ENCODE data around the gene MPV17L.
"Not testable (repeated sequence)": the region's sequence is repeated elsewhere in the genome, so short reads cannot be mapped to it uniquely, and the experiment has no call there.

Gene MPV17L

GRCh38 chr16:15452246-15452855, 56.8 kb downstream of the MPV17L start:
- Histone ChIP-seq H3K36me3 (ENCODE audit: control insufficient read depth in 1 of 2, insufficient read depth in 2 of 2, low read length in 2 of 2) (no peaks in the 10 kb centered on the region), H3K9me3 (ENCODE audit: control insufficient read depth in 1 of 2, low read length in 2 of 2) (no peaks in the 10 kb centered on the region), H3K27ac (ENCODE audit: low read length) (no peak overlapping the region), H3K4me3 (ENCODE audit: low read depth in 1 of 2, low read length in 2 of 2) (no peak overlapping the region), H3K4me1 (ENCODE audit: control insufficient read depth in 1 of 2, insufficient read depth in 2 of 2, low read length in 2 of 2) (no peaks in the 10 kb centered on the region), H3K27me3 (ENCODE audit: low read depth, low read length) (no peaks in the 10 kb centered on the region)

GRCh38 chr16:15453296-15453695, 57.7 kb downstream of the MPV17L start:
- not testable (repeated sequence) for H3K27ac ChIP-seq (ENCODE audit: low read length); H3K4me3 ChIP-seq (ENCODE audit: low read depth in 1 of 2, low read length in 2 of 2); H3K9me3 ChIP-seq (ENCODE audit: control insufficient read depth in 1 of 2, low read length in 2 of 2); H3K27me3 ChIP-seq (ENCODE audit: low read depth, low read length); H3K4me1 ChIP-seq (ENCODE audit: control insufficient read depth in 1 of 2, insufficient read depth in 2 of 2, low read length in 2 of 2); H3K36me3 ChIP-seq (ENCODE audit: control insufficient read depth in 1 of 2, insufficient read depth in 2 of 2, low read length in 2 of 2)

- not testable (repeated sequence) for H3K36me3 ChIP-seq (ENCODE audit: control insufficient read depth in 1 of 2, insufficient read depth in 2 of 2, low read length in 2 of 2); H3K9me3 ChIP-seq (ENCODE audit: control insufficient read depth in 1 of 2, low read length in 2 of 2); H3K4me1 ChIP-seq (ENCODE audit: control insufficient read depth in 1 of 2, insufficient read depth in 2 of 2, low read length in 2 of 2); H3K4me3 ChIP-seq (ENCODE audit: low read depth in 1 of 2, low read length in 2 of 2); H3K27ac ChIP-seq (ENCODE audit: low read length); H3K27me3 ChIP-seq (ENCODE audit: low read depth, low read length)
These were observed 59.4 kb downstream of the MPV17L start for GRCh38 chr16:15454933-15455332.

- H3K9me3 ChIP-seq (ENCODE audit: control insufficient read depth in 1 of 2, low read length in 2 of 2), result no peaks in the 10 kb centered on the region
- no peaks in the 10 kb centered on the region for H3K27me3 ChIP-seq (ENCODE audit: low read depth, low read length)
- no peak overlapping the region for H3K4me3 ChIP-seq (ENCODE audit: low read depth in 1 of 2, low read length in 2 of 2)
- no peaks in the 10 kb centered on the region for H3K36me3 ChIP-seq (ENCODE audit: control insufficient read depth in 1 of 2, insufficient read depth in 2 of 2, low read length in 2 of 2)
- no peaks in the 10 kb centered on the region for H3K4me1 ChIP-seq (ENCODE audit: control insufficient read depth in 1 of 2, insufficient read depth in 2 of 2, low read length in 2 of 2)
- H3K27ac ChIP-seq (ENCODE audit: low read length), result no peak overlapping the region
These were observed 61.8 kb downstream of the MPV17L start for GRCh38 chr16:15457400-15457799.

GRCh38 chr16:15457958-15458357, 62.4 kb downstream of the MPV17L start:
- Histone ChIP-seq H3K4me3 (ENCODE audit: low read depth in 1 of 2, low read length in 2 of 2) (no peak overlapping the region), H3K9me3 (ENCODE audit: control insufficient read depth in 1 of 2, low read length in 2 of 2) (no peaks in the 10 kb centered on the region), H3K4me1 (ENCODE audit: control insufficient read depth in 1 of 2, insufficient read depth in 2 of 2, low read length in 2 of 2) (no peaks in the 10 kb centered on the region), H3K27ac (ENCODE audit: low read length) (no peak overlapping the region), H3K27me3 (ENCODE audit: low read depth, low read length) (no peaks in the 10 kb centered on the region), H3K36me3 (ENCODE audit: control insufficient read depth in 1 of 2, insufficient read depth in 2 of 2, low read length in 2 of 2) (no peaks in the 10 kb centered on the region)

GRCh38 chr16:15459791-15460190, 64.2 kb downstream of the MPV17L start:
- Histone ChIP-seq H3K4me3 (ENCODE audit: low read depth in 1 of 2, low read length in 2 of 2) (no peak overlapping the region), H3K4me1 (ENCODE audit: control insufficient read depth in 1 of 2, insufficient read depth in 2 of 2, low read length in 2 of 2) (no peaks in the 10 kb centered on the region)

GRCh38 chr16:15460601-15461000, 65.0 kb downstream of the MPV17L start:
- no peaks in the 10 kb centered on the region for H3K36me3 ChIP-seq (ENCODE audit: control insufficient read depth in 1 of 2, insufficient read depth in 2 of 2, low read length in 2 of 2)
- no peak overlapping the region for H3K4me3 ChIP-seq (ENCODE audit: low read depth in 1 of 2, low read length in 2 of 2)
- no peaks in the 10 kb centered on the region for H3K9me3 ChIP-seq (ENCODE audit: control insufficient read depth in 1 of 2, low read length in 2 of 2)
- no peak overlapping the region for H3K27ac ChIP-seq (ENCODE audit: low read length)
- no peaks in the 10 kb centered on the region for H3K27me3 ChIP-seq (ENCODE audit: low read depth, low read length)
- H3K4me1 ChIP-seq (ENCODE audit: control insufficient read depth in 1 of 2, insufficient read depth in 2 of 2, low read length in 2 of 2), result no peaks in the 10 kb centered on the region

More at GRCh38 chr16:15459791-15460190, 64.2 kb downstream of the MPV17L start:
- no peak overlapping the region for H3K27ac ChIP-seq (ENCODE audit: low read length)
- H3K9me3 ChIP-seq (ENCODE audit: control insufficient read depth in 1 of 2, low read length in 2 of 2), result no peaks in the 10 kb centered on the region
- H3K27me3 ChIP-seq (ENCODE audit: low read depth, low read length), result no peaks in the 10 kb centered on the region
- no peaks in the 10 kb centered on the region for H3K36me3 ChIP-seq (ENCODE audit: control insufficient read depth in 1 of 2, insufficient read depth in 2 of 2, low read length in 2 of 2)

GRCh38 chr16:15461376-15461775, 65.8 kb downstream of the MPV17L start:
- Histone ChIP-seq H3K27ac (ENCODE audit: low read length) (no peak overlapping the region), H3K9me3 (ENCODE audit: control insufficient read depth in 1 of 2, low read length in 2 of 2) (no peaks in the 10 kb centered on the region), H3K36me3 (ENCODE audit: control insufficient read depth in 1 of 2, insufficient read depth in 2 of 2, low read length in 2 of 2) (no peaks in the 10 kb centered on the region), H3K4me1 (ENCODE audit: control insufficient read depth in 1 of 2, insufficient read depth in 2 of 2, low read length in 2 of 2) (no peaks in the 10 kb centered on the region), H3K4me3 (ENCODE audit: low read depth in 1 of 2, low read length in 2 of 2) (no peak overlapping the region), H3K27me3 (ENCODE audit: low read depth, low read length) (no peaks in the 10 kb centered on the region)
